Liver (tissue), 9 donors: Measurements from ENCODE around the gene GALK1. TPM values are rescaled to one million over a fixed set of nuclear protein-coding genes. Genes with fewer than 3 reads are reported as not detected.

ENCODE experiments used
- DNase-seq: peaks from one replicate; pipeline ENCODE4 v3.0.0-alpha.2; 2017; ENCODE audit warnings: low spot score
- H3K27ac ChIP-seq, 2 donors: one replicate each; pipeline ENCODE4 v1.7.0; 2013; ENCODE audit warnings: inconsistent platforms in 2 of 2, low read length in 2 of 2, control low read depth in 1 of 2, low read depth in 1 of 2, mild to moderate bottlenecking in 1 of 2
- H3K27me3 ChIP-seq, 4 donors: one replicate each; pipeline versions ENCODE4 v1.6.1 to v1.7.0; 2013; ENCODE audit warnings: low read length in 3 of 4, inconsistent platforms in 1 of 4, mild to moderate bottlenecking in 1 of 4, moderate library complexity in 1 of 4; ENCODE audit not compliant: control insufficient read depth in 4 of 4, insufficient read depth in 4 of 4
- H3K36me3 ChIP-seq, 4 donors: one replicate each; pipeline versions ENCODE4 v1.6.1 to v1.7.0; 2013; ENCODE audit warnings: low read length in 3 of 4, mild to moderate bottlenecking in 3 of 4, low read depth in 1 of 4, moderate library complexity in 1 of 4; ENCODE audit not compliant: control insufficient read depth in 4 of 4, insufficient read depth in 3 of 4
- H3K4me1 ChIP-seq, 4 donors: one replicate each; pipeline versions ENCODE4 v1.6.1 to v1.7.0; 2013; ENCODE audit warnings: low read length in 3 of 4, mild to moderate bottlenecking in 3 of 4, moderate library complexity in 1 of 4; ENCODE audit not compliant: control insufficient read depth in 4 of 4, insufficient read depth in 4 of 4
- H3K4me3 ChIP-seq, 3 donors: one replicate each; pipeline versions ENCODE4 v1.6.1 to v1.7.0; 2013; ENCODE audit warnings: low read length in 3 of 3, control low read depth in 1 of 3, low read depth in 1 of 3, mild to moderate bottlenecking in 1 of 3
- H3K9ac ChIP-seq, 2 donors: one replicate each; pipeline ENCODE4 v1.7.0; 2013; ENCODE audit warnings: low read length in 2 of 2, mild to moderate bottlenecking in 2 of 2, moderate library complexity in 2 of 2, control low read depth in 1 of 2, low read depth in 1 of 2
- H3K9me3 ChIP-seq, 4 donors: one replicate each; pipeline versions ENCODE4 v1.6.1 to v1.7.0; 2013; ENCODE audit warnings: low read length in 3 of 4; ENCODE audit not compliant: control insufficient read depth in 4 of 4
- EGR1 ChIP-seq, 2 donors: IDR thresholded peaks; 2 replicates each; pipeline ENCODE4 v1.6.1; 2016 to 2018; ENCODE audit warnings: antibody characterized with exemption in 2 of 2, low read depth in 2 of 2
- FOXA1 ChIP-seq: IDR thresholded peaks from 2 replicates; pipeline ENCODE4 v1.6.1; 2016; ENCODE audit warnings: antibody characterized with exemption
- FOXA2 ChIP-seq: IDR thresholded peaks from 2 replicates; pipeline ENCODE4 v1.6.1; 2016; ENCODE audit warnings: antibody characterized with exemption
- HNF4A ChIP-seq, 2 donors: conservative IDR thresholded peaks; 2 replicates each; pipeline ENCODE4 v1.6.1; 2016; ENCODE audit warnings: antibody characterized with exemption in 2 of 2, mild to moderate bottlenecking in 2 of 2
- NR2F2 ChIP-seq: IDR thresholded peaks from 2 replicates; pipeline ENCODE4 v1.6.1; 2016; ENCODE audit warnings: antibody characterized with exemption
- RAD21 ChIP-seq, 2 donors: IDR thresholded peaks; 2 replicates each; pipeline ENCODE4 v1.6.1; 2016; ENCODE audit warnings: antibody characterized with exemption in 2 of 2, mild to moderate bottlenecking in 2 of 2
- RXRA ChIP-seq, 2 donors: IDR thresholded peaks; 2 replicates each; pipeline ENCODE4 v1.6.1; 2017 to 2018; ENCODE audit warnings: antibody characterized with exemption in 2 of 2, mild to moderate bottlenecking in 1 of 2
- SP1 ChIP-seq: IDR thresholded peaks from 2 replicates; pipeline ENCODE4 v1.6.1; 2018; ENCODE audit warnings: antibody characterized with exemption, mild to moderate bottlenecking
- TAF1 ChIP-seq: conservative IDR thresholded peaks from 2 replicates; pipeline ENCODE4 v1.6.1; 2016; ENCODE audit warnings: antibody characterized with exemption, mild to moderate bottlenecking
- YY1 ChIP-seq: IDR thresholded peaks from 2 replicates; pipeline ENCODE4 v1.6.1; 2016; ENCODE audit warnings: antibody characterized with exemption, mild to moderate bottlenecking
- WGBS: extraction: QIAGEN DNeasy Blood & Tissue Kit; methylation state at CpG from one replicate; pipeline ENCODE4 v1.1.7; 2013; 5-methylcytosine and 5-hydroxymethylcytosine counted together
- polyA plus RNA-seq, 2 donors: library from polyadenylated mRNA; stranded (reverse) in 1 of 2; unstranded in 1 of 2; fragments of 200-250 nt in 1 of 2; fragments of >200 nt in 1 of 2; fragmentation: Nextera tagmentation in 1 of 2; extraction: Ambion mirVana in 1 of 2; gene quantifications; one replicate each; pipeline versions ENCODE4 v1.2.1 to v1.2.3, GENCODE V29; 2013 to 2015
- total RNA-seq, 2 donors: library from RNA; depleted of rRNA; stranded (reverse); fragments of >200 nt; gene quantifications; one replicate each; pipeline ENCODE4 v1.2.3, GENCODE V29; 2014
- TF ChIP-seq, protein P1 (sequence below): fragments of 150-350 bp; IDR thresholded peaks from 2 replicates; pipeline ENCODE4 v1.5.1; 2017; ENCODE audit warnings: improper control_type of control experiment, low read depth, low read length; ENCODE audit not compliant: missing input control
- TF ChIP-seq, protein P2 (sequence below): IDR thresholded peaks from 2 replicates; pipeline ENCODE4 v1.6.1; 2016; ENCODE audit warnings: antibody characterized with exemption
- donor health status: healthy.
- donor health status: healthy.
- donor health status: healthy.
- donor health status: healthy.
- donor health status: healthy.

GALK1 gene
- total and polyA plus RNA-seq, 4 donors = 59.0 to 230 (median 95.9) TPM

DNA sequence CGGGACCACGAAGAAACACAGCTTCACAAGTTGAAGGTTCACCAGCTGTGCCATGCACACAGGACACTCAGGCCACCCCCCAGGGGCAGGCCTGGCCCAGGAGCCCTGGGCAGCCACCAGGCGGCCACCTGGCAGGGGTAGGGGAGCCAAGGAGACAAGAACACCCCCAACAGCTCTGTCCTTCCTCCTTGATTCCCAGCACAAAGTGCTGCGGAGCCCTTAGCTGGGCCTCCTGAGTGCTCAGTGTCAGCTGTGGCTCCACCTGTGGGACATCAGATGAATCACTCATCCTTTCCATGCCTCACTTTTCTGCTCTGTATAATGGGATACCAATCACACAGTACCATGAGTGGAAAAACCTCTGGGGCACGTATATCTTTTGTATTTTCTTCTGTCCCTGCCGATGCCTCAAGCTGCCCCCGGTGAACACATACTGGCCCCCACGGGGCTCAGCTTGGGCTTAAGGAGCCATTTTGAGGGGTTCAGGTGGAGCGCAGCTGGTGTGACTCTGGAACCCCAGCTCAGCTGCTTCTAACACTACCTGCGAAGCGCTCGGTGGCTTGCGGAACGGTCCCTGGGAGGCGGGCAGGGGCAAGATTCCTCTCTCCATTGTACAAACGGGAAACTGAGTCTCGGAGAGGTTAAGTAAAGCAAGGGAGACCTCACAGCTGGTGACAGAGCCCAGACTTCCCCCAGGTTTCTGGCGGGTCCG, 12.0 kb downstream of the GALK1 start (continued):
- TF ChIP-seq, protein P1, sequence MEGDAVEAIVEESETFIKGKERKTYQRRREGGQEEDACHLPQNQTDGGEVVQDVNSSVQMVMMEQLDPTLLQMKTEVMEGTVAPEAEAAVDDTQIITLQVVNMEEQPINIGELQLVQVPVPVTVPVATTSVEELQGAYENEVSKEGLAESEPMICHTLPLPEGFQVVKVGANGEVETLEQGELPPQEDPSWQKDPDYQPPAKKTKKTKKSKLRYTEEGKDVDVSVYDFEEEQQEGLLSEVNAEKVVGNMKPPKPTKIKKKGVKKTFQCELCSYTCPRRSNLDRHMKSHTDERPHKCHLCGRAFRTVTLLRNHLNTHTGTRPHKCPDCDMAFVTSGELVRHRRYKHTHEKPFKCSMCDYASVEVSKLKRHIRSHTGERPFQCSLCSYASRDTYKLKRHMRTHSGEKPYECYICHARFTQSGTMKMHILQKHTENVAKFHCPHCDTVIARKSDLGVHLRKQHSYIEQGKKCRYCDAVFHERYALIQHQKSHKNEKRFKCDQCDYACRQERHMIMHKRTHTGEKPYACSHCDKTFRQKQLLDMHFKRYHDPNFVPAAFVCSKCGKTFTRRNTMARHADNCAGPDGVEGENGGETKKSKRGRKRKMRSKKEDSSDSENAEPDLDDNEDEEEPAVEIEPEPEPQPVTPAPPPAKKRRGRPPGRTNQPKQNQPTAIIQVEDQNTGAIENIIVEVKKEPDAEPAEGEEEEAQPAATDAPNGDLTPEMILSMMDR = no peak
- TF ChIP-seq RAD21 (IDR thresholded peaks at IDR 0.05) (no peak), RXRA (IDR thresholded peaks at IDR 0.05) (no peak), FOXA2 (no peak)
- TF ChIP-seq, protein P2, sequence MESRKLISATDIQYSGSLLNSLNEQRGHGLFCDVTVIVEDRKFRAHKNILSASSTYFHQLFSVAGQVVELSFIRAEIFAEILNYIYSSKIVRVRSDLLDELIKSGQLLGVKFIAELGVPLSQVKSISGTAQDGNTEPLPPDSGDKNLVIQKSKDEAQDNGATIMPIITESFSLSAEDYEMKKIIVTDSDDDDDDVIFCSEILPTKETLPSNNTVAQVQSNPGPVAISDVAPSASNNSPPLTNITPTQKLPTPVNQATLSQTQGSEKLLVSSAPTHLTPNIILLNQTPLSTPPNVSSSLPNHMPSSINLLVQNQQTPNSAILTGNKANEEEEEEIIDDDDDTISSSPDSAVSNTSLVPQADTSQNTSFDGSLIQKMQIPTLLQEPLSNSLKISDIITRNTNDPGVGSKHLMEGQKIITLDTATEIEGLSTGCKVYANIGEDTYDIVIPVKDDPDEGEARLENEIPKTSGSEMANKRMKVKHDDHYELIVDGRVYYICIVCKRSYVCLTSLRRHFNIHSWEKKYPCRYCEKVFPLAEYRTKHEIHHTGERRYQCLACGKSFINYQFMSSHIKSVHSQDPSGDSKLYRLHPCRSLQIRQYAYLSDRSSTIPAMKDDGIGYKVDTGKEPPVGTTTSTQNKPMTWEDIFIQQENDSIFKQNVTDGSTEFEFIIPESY = no peak

DNA sequence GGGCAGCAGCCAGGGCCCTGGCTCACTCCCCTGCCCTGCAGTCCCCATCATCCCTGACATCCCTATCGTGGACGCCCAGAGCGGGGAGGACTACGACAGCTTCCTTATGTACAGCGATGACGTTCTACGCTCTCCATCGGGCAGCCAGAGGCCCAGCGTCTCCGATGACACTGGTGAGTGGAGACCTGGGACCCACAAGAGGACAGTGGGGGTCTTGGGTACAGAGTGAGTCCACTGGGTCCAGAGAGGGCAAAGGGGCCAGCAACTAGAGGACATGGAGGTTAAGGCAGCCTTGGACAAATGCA, 12.6 kb downstream of the GALK1 start:
- no peak overlapping the region for H3K9ac ChIP-seq
- peaks cover 0 to 2% (median 0%) of the 10 kb centered on the region in 4 donors for H3K36me3 ChIP-seq
- H3K27me3 ChIP-seq = no peaks in the 10 kb centered on the region
- no peak for DNase-seq
- H3K27ac ChIP-seq = no peak overlapping the region
- 96% methylated on average over 10 of the region's 10 CpGs for WGBS
- TF ChIP-seq, protein P2 = no peak
- no peak for TF ChIP-seq NR2F2
- TF ChIP-seq EGR1 (IDR thresholded peaks at IDR 0.05; ENCODE audit: low read depth in 2 of 2) = no peak
- no peak for TF ChIP-seq SP1
- no peak for TF ChIP-seq YY1
- no peak for TF ChIP-seq RAD21 (IDR thresholded peaks at IDR 0.05)
- TF ChIP-seq RXRA (IDR thresholded peaks at IDR 0.05) = no peak
- TF ChIP-seq, protein P1 = no peak
- no peak for TF ChIP-seq FOXA1
- TF ChIP-seq HNF4A (conservative IDR thresholded peaks at IDR 0.05) = no peak
- no peak for TF ChIP-seq TAF1
- no peak overlapping the region for H3K4me3 ChIP-seq
- no peaks in the 10 kb centered on the region for H3K9me3 ChIP-seq
- peaks cover 8 to 45% (median 17%) of the 10 kb centered on the region in 4 donors for H3K4me1 ChIP-seq
